ENCODE data around the gene PIP4P1.

GRCh38 chr14:20416223-20416622, 45.0 kb downstream of the PIP4P1 start:
- TF ChIP-seq RAD21 (IDR thresholded peaks at IDR 0.05 in 1 of 2, conservative IDR thresholded peaks at IDR 0.05 in 1 of 2; ENCODE audit: low read depth in 2 of 2, low read length in 2 of 2): no peak
- no peak for TF ChIP-seq CBX8 (IDR thresholded peaks at IDR 0.05; ENCODE audit: borderline replicate concordance, low read depth, low read length)
- TF ChIP-seq POLR2AphosphoS5 (IDR thresholded peaks at IDR 0.05; ENCODE audit: low read depth, low read length): no peak
- TF ChIP-seq, protein P1, sequence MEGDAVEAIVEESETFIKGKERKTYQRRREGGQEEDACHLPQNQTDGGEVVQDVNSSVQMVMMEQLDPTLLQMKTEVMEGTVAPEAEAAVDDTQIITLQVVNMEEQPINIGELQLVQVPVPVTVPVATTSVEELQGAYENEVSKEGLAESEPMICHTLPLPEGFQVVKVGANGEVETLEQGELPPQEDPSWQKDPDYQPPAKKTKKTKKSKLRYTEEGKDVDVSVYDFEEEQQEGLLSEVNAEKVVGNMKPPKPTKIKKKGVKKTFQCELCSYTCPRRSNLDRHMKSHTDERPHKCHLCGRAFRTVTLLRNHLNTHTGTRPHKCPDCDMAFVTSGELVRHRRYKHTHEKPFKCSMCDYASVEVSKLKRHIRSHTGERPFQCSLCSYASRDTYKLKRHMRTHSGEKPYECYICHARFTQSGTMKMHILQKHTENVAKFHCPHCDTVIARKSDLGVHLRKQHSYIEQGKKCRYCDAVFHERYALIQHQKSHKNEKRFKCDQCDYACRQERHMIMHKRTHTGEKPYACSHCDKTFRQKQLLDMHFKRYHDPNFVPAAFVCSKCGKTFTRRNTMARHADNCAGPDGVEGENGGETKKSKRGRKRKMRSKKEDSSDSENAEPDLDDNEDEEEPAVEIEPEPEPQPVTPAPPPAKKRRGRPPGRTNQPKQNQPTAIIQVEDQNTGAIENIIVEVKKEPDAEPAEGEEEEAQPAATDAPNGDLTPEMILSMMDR (IDR thresholded peaks at IDR 0.05; ENCODE audit: control extremely low read depth in 1 of 3, insufficient read depth in 1 of 3, low read depth in 1 of 3, low read length in 3 of 3): no peak
